ENCODE data around the gene SHROOM2. TPM values are rescaled to one million over a fixed set of nuclear protein-coding genes. Genes with fewer than 3 reads are reported as not detected.

The SHROOM2 gene
- total RNA-seq, 1 experiment from 2014 or later, result 5.3 TPM

DNA sequence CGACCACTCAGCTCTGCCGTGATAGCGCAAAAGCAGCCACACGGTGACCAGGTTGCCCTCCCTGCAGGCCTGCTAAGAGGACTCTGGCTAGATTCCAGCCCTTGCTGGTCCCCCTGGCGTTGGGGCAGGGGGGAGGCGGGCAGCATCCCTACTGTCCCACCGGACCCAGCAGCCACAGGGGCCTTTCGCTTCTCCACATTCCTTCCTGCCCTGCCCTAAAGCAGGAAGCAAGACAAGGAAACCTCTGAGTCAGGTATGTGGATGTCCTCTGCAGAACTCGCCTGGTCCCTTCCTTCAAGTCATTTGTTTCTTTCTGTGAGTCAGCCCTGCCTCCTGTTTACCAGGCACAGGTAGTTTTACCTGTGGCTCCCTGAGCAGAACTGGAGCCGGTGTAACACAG, 120.7 kb downstream of the SHROOM2 start:
- H3K27ac ChIP-seq (ENCODE audit: low read depth, low read length), result peak overlapping the region; percentile 59
- ATAC-seq, result peak; percentile 72

DNA sequence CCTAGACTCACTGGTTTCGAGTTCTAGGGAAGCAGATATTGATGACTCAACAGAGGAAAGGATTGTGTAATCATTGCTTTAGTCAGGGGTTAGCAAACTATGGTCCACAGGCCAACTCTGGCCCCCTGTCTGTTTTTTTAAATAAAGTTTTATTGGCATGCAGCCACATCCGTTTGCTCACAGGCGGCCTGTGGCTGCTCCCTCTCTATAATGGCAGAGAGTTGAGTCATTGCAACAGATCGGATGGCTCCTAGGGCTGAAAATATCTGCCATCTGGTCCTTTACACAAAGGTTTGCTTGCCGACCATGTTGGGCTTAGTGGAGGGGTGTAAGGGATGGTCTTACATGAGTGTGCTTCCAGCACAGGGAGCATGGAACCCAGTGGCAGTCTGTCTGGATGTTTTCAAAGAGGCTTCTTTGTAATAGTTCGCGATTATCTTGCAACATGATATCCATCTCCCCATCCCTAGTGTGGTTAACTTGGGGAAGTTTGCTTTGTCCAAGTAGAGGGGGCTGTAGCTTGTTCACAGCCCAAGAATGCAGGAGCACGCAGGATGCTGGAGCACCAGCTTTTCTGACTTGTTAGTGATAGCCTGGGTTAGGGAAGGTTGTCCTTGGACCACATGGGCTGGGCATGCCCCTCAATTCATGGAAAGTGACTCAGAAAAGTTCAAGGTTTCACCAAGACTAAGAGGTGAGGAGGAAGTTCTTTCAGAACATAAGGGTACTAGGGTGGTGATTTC, 121.6 kb downstream of the SHROOM2 start:
- peak overlapping the region; percentile 69 for H3K4me2 ChIP-seq (ENCODE audit: low read length)
- no peaks in the 10 kb centered on the region for H4K20me1 ChIP-seq (ENCODE audit: insufficient read depth)
- no peaks in the 10 kb centered on the region for H3K9me3 ChIP-seq (ENCODE audit: control insufficient read depth in 1 of 2, insufficient read depth in 1 of 2, low read depth in 1 of 2, low read length in 2 of 2)
- H2AFZ ChIP-seq (ENCODE audit: low read depth, low read length, poor library complexity, severe bottlenecking), result no peak overlapping the region
- ATAC-seq (peak; percentile 26), DNase-seq (ENCODE audit: low read depth, low spot score) (no peak)
- ChIA-PET CTCF (no interaction called here), POLR2A (no interaction called here), RAD21 (ENCODE audit: low non-redundant PET in 1 of 2, low total read pairs in 2 of 2, uncharacterized antibody in 2 of 2, unreplicated experiment in 2 of 2) (no interaction called here)
- H3K4me3 ChIP-seq (replicated peaks in 1 of 2; ENCODE audit: low read depth in 1 of 2, low read length in 2 of 2), result peak overlapping the region in 1 of 2 experiments; percentile 30; a peak in 1 of 4 replicates
- TF ChIP-seq SP1 (IDR thresholded peaks at IDR 0.05; ENCODE audit: low read depth) (peak; percentile 55), CEBPB (IDR thresholded peaks at IDR 0.05; ENCODE audit: low read depth) (peak; percentile 94), CBX3 (IDR thresholded peaks at IDR 0.05; ENCODE audit: low read depth) (0 out of 2 replicates have a peak, but pooled peaks have one; percentile 29), JUND (IDR thresholded peaks at IDR 0.05) (peak; percentile 55), TCF7L2 (IDR thresholded peaks at IDR 0.05; ENCODE audit: borderline replicate concordance, extremely low read depth, insufficient read depth, insufficient read length) (no peak), FOSL1 (IDR thresholded peaks at IDR 0.05; ENCODE audit: low read depth) (peak; percentile 64)
- TF ChIP-seq, protein P1, sequence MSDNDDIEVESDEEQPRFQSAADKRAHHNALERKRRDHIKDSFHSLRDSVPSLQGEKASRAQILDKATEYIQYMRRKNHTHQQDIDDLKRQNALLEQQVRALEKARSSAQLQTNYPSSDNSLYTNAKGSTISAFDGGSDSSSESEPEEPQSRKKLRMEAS (IDR thresholded peaks at IDR 0.05), result no peak
- H3K9me2 ChIP-seq (ENCODE audit: insufficient read depth), result no peaks in the 10 kb centered on the region
- no peaks in the 10 kb centered on the region for H3K79me2 ChIP-seq (ENCODE audit: insufficient read depth, low read length)
- H3K27me3 ChIP-seq (ENCODE audit: insufficient read depth, low read length), result no peaks in the 10 kb centered on the region
- peaks cover 19 to 51% of the 10 kb centered on the region in 2 experiments for H3K4me1 ChIP-seq (ENCODE audit: control insufficient read depth in 1 of 2, insufficient read depth in 2 of 2, low read length in 2 of 2)
- no peaks in the 10 kb centered on the region for H3K36me3 ChIP-seq (ENCODE audit: control insufficient read depth in 1 of 2, insufficient read depth in 2 of 2, low read length in 2 of 2)
- BruUV-seq (replicated peaks), result no TSS peak
- intact Hi-C loops (cut with micrococcal nuclease), result loop anchor here (10.0 kb wide), 1 partner anchor 107 kb away; no protein-coding TSS in a partner anchor
- peak overlapping the region; percentile 59 for H3K27ac ChIP-seq (ENCODE audit: low read depth, low read length)
- H3K9ac ChIP-seq (ENCODE audit: low read length), result peak overlapping the region; percentile 25; the same call in 1 of the 2 replicates

More for the DNA sequence above, 120.7 kb downstream of the SHROOM2 start:
- CTCF ChIA-PET, result no interaction called here
- H2AFZ ChIP-seq (ENCODE audit: low read depth, low read length, poor library complexity, severe bottlenecking), result no peak overlapping the region
- H4K20me1 ChIP-seq (ENCODE audit: insufficient read depth), result no peaks in the 10 kb centered on the region
- H3K9me3 ChIP-seq (ENCODE audit: control insufficient read depth in 1 of 2, insufficient read depth in 1 of 2, low read depth in 1 of 2, low read length in 2 of 2), result no peaks in the 10 kb centered on the region
- H3K9me2 ChIP-seq (ENCODE audit: insufficient read depth), result no peaks in the 10 kb centered on the region
- peak overlapping the region in 1 of 2 experiments; percentile 30; a peak in 3 of 4 replicates for H3K4me3 ChIP-seq (replicated peaks in 1 of 2; ENCODE audit: low read depth in 1 of 2, low read length in 2 of 2)
- POLR2A ChIA-PET, result no interaction called here
- H3K79me2 ChIP-seq (ENCODE audit: insufficient read depth, low read length), result no peaks in the 10 kb centered on the region
- peaks cover 19 to 58% of the 10 kb centered on the region in 2 experiments for H3K4me1 ChIP-seq (ENCODE audit: control insufficient read depth in 1 of 2, insufficient read depth in 2 of 2, low read length in 2 of 2)
- H3K4me2 ChIP-seq (ENCODE audit: low read length), result peak overlapping the region; percentile 69
- intact Hi-C loops (cut with micrococcal nuclease), result loop anchor here (10.0 kb wide), 1 partner anchor 108 kb away; no protein-coding TSS in a partner anchor
- peak overlapping the region; percentile 25; the same call in 1 of the 2 replicates for H3K9ac ChIP-seq (ENCODE audit: low read length)
- RAD21 ChIA-PET (ENCODE audit: low non-redundant PET in 1 of 2, low total read pairs in 2 of 2, uncharacterized antibody in 2 of 2, unreplicated experiment in 2 of 2), result no interaction called here
- BruUV-seq (replicated peaks), result no TSS peak
- DNase-seq (ENCODE audit: low read depth, low spot score), result no peak
- H3K27me3 ChIP-seq (ENCODE audit: insufficient read depth, low read length), result no peaks in the 10 kb centered on the region
- TF ChIP-seq ZFX (IDR thresholded peaks at IDR 0.05) (no peak), JUND (IDR thresholded peaks at IDR 0.05) (0 out of 2 replicates have a peak, but pooled peaks have one; percentile 39), SP1 (IDR thresholded peaks at IDR 0.05; ENCODE audit: low read depth) (peak; percentile 47; the same call in 1 of the 2 replicates)
- TF ChIP-seq, protein P1 (IDR thresholded peaks at IDR 0.05), result peak; percentile 33; the same call in 1 of the 2 replicates
- H3K36me3 ChIP-seq (ENCODE audit: control insufficient read depth in 1 of 2, insufficient read depth in 2 of 2, low read length in 2 of 2), result no peaks in the 10 kb centered on the region

All from HCT116 (cell line).